Neural cell (in vitro differentiated cells): ENCODE measurements around the gene METTL3.

Experiments used
- CTCF ChIP-seq: fragments of 450-650 bp; IDR thresholded peaks from 2 replicates; pipeline ENCODE4 v1.5.1; 2014; ENCODE audit warnings: antibody characterized with exemption, mild to moderate bottlenecking, moderate library complexity; ENCODE audit not compliant: poor library complexity, severe bottlenecking
- EZH2 ChIP-seq: fragments of 200-600, 300-800 bp; shearing (Covaris generic), sonication (generic); IDR thresholded peaks from 2 replicates; pipeline ENCODE4 v1.6.1; 2014; ENCODE audit warnings: antibody characterized with exemption, low read length, borderline replicate concordance, mild to moderate bottlenecking; ENCODE audit not compliant: insufficient read depth, poor library complexity, severe bottlenecking
- MXI1 ChIP-seq: fragments of 450-650 bp; conservative IDR thresholded peaks from 2 replicates; pipeline ENCODE4 v1.6.1; 2014; ENCODE audit warnings: antibody characterized with exemption, mild to moderate bottlenecking; ENCODE audit not compliant: poor library complexity, severe bottlenecking
- RAD21 ChIP-seq: fragments of 450-650 bp; conservative IDR thresholded peaks from 2 replicates; pipeline ENCODE4 v1.6.1; 2014; ENCODE audit warnings: antibody characterized with exemption, mild to moderate bottlenecking, moderate library complexity
- TAF1 ChIP-seq: IDR thresholded peaks from 2 replicates; pipeline ENCODE4 v1.6.1; 2012; ENCODE audit warnings: low read depth

- TF ChIP-seq CTCF (no peak), MXI1 (no peak), EZH2 (no peak), TAF1 (no peak), RAD21 (no peak)
Observed at GRCh38 chr14:21553266-21553665, 42.1 kb upstream of the METTL3 start.
